Measurements from ENCODE around the gene SHC4.
A peak's percentile ranks its signal among the peaks of the same experiment; 100 is the strongest.

SHC4 gene

GRCh38 chr15:48833526-48834239, 130.0 kb downstream of the SHC4 start:
- DNase-seq, result no peak

- no peak for DNase-seq
Observed at GRCh38 chr15:48832648-48833047, 131.1 kb downstream of the SHC4 start.

GRCh38 chr15:48828906-48829305, 134.8 kb downstream of the SHC4 start:
- DNase-seq, result no peak

- no peak for DNase-seq
Observed at GRCh38 chr15:48828471-48828870, 135.2 kb downstream of the SHC4 start.

- DNase-seq, result no peak
Observed at GRCh38 chr15:48825075-48825474, 138.6 kb downstream of the SHC4 start.

GRCh38 chr15:48823706-48824105, 140.0 kb downstream of the SHC4 start:
- no peak for DNase-seq

- no peak for DNase-seq
Observed at GRCh38 chr15:48823237-48823636, 140.5 kb downstream of the SHC4 start.

- DNase-seq, result no peak
Observed at GRCh38 chr15:48814286-48814685, 149.4 kb downstream of the SHC4 start.

GRCh38 chr15:48811325-48811958, 152.3 kb downstream of the SHC4 start:
- DNase-seq, result peak; percentile 28

GRCh38 chr15:48810414-48811324, 153.1 kb downstream of the SHC4 start, which contains the start of gene CEP152:
TSS of gene CEP152 (minus strand) at chr15:48811069. CDS start at chr15:48805649, 5,420 bp downstream.
- peak; percentile 100 for DNase-seq

GRCh38 chr15:48806151-48806550, 157.6 kb downstream of the SHC4 start:
- peak; percentile 49 for DNase-seq

GRCh38 chr15:48805591-48805990, 158.1 kb downstream of the SHC4 start:
- no peak for DNase-seq

GRCh38 chr15:48803877-48804276, 159.8 kb downstream of the SHC4 start:
- DNase-seq, result no peak

- DNase-seq, result no peak
Observed at GRCh38 chr15:48802867-48803266, 160.9 kb downstream of the SHC4 start.

- DNase-seq, result no peak
Observed at GRCh38 chr15:48802257-48802656, 161.5 kb downstream of the SHC4 start.

GRCh38 chr15:48800811-48801455, 162.8 kb downstream of the SHC4 start:
- DNase-seq, result peak; percentile 31

GRCh38 chr15:48800245-48800644, 163.5 kb downstream of the SHC4 start:
- no peak for DNase-seq

GRCh38 chr15:48798319-48798718, 165.4 kb downstream of the SHC4 start:
- peak; percentile 81 for DNase-seq

GRCh38 chr15:48796930-48797329, 166.8 kb downstream of the SHC4 start:
- DNase-seq, result no peak

- no peak for DNase-seq
Observed at GRCh38 chr15:48796521-48796920, 167.2 kb downstream of the SHC4 start.

GRCh38 chr15:48795901-48796300, 167.8 kb downstream of the SHC4 start:
- no peak for DNase-seq

- no peak for DNase-seq
Observed at GRCh38 chr15:48794697-48795134, 169.0 kb downstream of the SHC4 start.

- DNase-seq, result no peak
Observed at GRCh38 chr15:48792408-48792807, 171.3 kb downstream of the SHC4 start.
